GM10847 (cell line): ENCODE results near the gene SPATA3.
A peak's percentile ranks its signal among the peaks of the same experiment; 100 is the strongest.

Experiments
- POLR2A ChIP-seq: IDR thresholded peaks from 2 replicates; pipeline ENCODE4 v1.6.1; 2011; ENCODE audit not compliant: insufficient read length; ENCODE audit errors: extremely low read depth

Gene SPATA3

GRCh38 chr2:230983566-230983965, 12.4 kb upstream of the SPATA3 start:
- TF ChIP-seq POLR2A: no peak

- no peak for TF ChIP-seq POLR2A
Measured at GRCh38 chr2:230984393-230985220, 11.3 kb upstream of the SPATA3 start.

- TF ChIP-seq POLR2A: peak; percentile 26
Measured at GRCh38 chr2:230985519-230986231, 10.2 kb upstream of the SPATA3 start.

- TF ChIP-seq POLR2A: no peak
Measured at GRCh38 chr2:230986520-230987136, 9.3 kb upstream of the SPATA3 start.

GRCh38 chr2:230987137-230988020, 8.5 kb upstream of the SPATA3 start:
- TF ChIP-seq POLR2A: no peak

- no peak for TF ChIP-seq POLR2A
Measured at GRCh38 chr2:230989731-230990130, 6.2 kb upstream of the SPATA3 start.

- TF ChIP-seq POLR2A: no peak
Measured at GRCh38 chr2:230990131-230990898, 5.6 kb upstream of the SPATA3 start.

- no peak for TF ChIP-seq POLR2A
Measured at GRCh38 chr2:230990899-230991150, 5.1 kb upstream of the SPATA3 start.

GRCh38 chr2:230991598-230991997, 4.3 kb upstream of the SPATA3 start:
- TF ChIP-seq POLR2A: no peak

GRCh38 chr2:230996661-230997060, 740 bp downstream of the SPATA3 start:
- no peak for TF ChIP-seq POLR2A

- TF ChIP-seq POLR2A: no peak
Measured at GRCh38 chr2:230998882-230999281, 3.0 kb downstream of the SPATA3 start.

GRCh38 chr2:230999477-230999876, 3.6 kb downstream of the SPATA3 start:
- TF ChIP-seq POLR2A: no peak

GRCh38 chr2:231000211-231000904, 4.4 kb downstream of the SPATA3 start:
- TF ChIP-seq POLR2A: no peak

GRCh38 chr2:231001036-231001435, 5.1 kb downstream of the SPATA3 start:
- no peak for TF ChIP-seq POLR2A
